Thyroid gland (tissue), 4 donors: ENCODE measurements around the gene PASK. TPM values are rescaled to one million over a fixed set of nuclear protein-coding genes. Genes with fewer than 3 reads are reported as not detected.

Source experiments
- DNase-seq, 2 donors: peaks; one replicate each; pipeline ENCODE4 v3.0.0-alpha.2; 2019
- H3K27ac ChIP-seq, 3 donors: fragments of 200-600 bp; sonication (generic); 1 replicate in 2 of 3; 2 replicates in 1 of 3; pipeline ENCODE4 v1.5.1; 2016 to 2019; ENCODE audit warnings: mild to moderate bottlenecking in 1 of 3, moderate library complexity in 1 of 3
- H3K27me3 ChIP-seq: fragments of 200-600 bp; sonication (generic); one replicate; pipeline ENCODE4 v1.5.1; 2019
- H3K36me3 ChIP-seq, 2 donors: fragments of 200-600 bp; sonication (generic); one replicate each; pipeline ENCODE4 v1.5.1; 2016 to 2019
- H3K4me1 ChIP-seq, 2 donors: fragments of 200-600 bp; sonication (generic); one replicate each; pipeline ENCODE4 v1.5.1; 2017 to 2019
- H3K4me3 ChIP-seq, 3 donors: fragments of 200-600 bp; sonication (generic); replicated peaks in 1 of 3; 1 replicate in 2 of 3; 2 replicates in 1 of 3; pipeline ENCODE4 v1.5.1; 2016; ENCODE audit warnings: mild to moderate bottlenecking in 1 of 3
- H3K9me3 ChIP-seq: fragments of 200-600 bp; sonication (generic); one replicate; pipeline ENCODE4 v1.5.1; 2017
- POLR2A ChIP-seq, 2 donors: fragments of 450-650 bp; IDR thresholded peaks; one replicate each; pipeline ENCODE4 v1.6.1; 2017; ENCODE audit warnings: antibody characterized with exemption in 2 of 2, mild to moderate bottlenecking in 2 of 2, moderate library complexity in 1 of 2
- WGBS, 2 donors: methylation state at CpG; one replicate each; pipeline ENCODE4 v1.1.5; 2017; 5-methylcytosine and 5-hydroxymethylcytosine counted together
- intact Hi-C: fragments of 100-400 bp; cut with DNase I; formaldehyde crosslinking; loops from one replicate; pipeline ENCODE4 v1.15.1; 2023
- total RNA-seq, 4 donors: library from RNA; depleted of rRNA; stranded (reverse); fragments of >200 nt; gene quantifications; one replicate each; pipeline ENCODE4 v1.2.3, GENCODE V29; 2016
- TF ChIP-seq, protein P1 (sequence below), 6 experiments: fragments of 200-600 bp in 3 of 6; fragments of 450-650 bp in 3 of 6; sonication (generic) in 3 of 6; IDR thresholded peaks; one replicate each; pipeline ENCODE4 v1.5.1; 2016 to 2019; ENCODE audit warnings: antibody characterized with exemption in 6 of 6, mild to moderate bottlenecking in 2 of 6, inconsistent platforms in 1 of 6, moderate library complexity in 1 of 6

Gene PASK
- total RNA-seq, 4 donors from 2014 or later, result 7.0 to 29.4 (median 20.8) TPM

DNA sequence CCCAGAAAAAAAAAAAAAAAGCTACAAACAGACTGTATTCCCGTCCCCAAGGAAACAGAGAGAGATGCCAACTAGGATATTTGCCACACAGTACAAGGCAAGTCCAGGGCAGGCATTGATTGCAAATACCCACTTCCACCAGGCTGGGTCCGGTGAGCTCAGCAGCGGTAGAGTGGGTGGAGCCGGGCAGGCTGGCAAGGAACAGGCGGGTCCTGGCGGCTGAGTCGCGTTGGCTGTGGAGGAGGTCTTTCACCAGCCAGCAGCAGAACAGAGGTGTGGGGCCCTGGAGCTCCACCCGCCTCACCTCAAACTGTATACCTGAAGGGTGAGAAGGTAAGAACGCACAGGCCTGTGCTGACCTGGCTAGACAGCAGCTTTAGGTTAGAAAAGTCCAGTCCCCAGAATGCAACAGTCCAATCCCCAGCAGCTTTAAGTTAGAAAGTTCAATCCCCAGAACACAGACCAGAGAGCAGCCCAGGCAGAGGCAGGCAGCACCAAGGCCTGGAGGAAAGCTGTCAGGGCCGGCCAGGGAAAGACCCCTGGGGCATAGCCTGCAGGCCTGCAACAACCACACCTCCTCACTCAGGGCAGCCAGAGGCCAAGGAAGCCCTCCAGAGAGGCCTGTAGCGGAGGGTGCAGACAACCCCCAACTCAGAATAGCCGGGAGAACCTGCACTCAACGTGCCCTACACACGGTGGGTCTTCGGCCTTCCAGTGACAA, 25.3 kb downstream of the PASK start:
- no peak for DNase-seq
- Histone ChIP-seq H3K9me3 (no peaks in the 10 kb centered on the region), H3K4me1 (no peaks in the 10 kb centered on the region), H3K4me3 (no peak overlapping the region), H3K27ac (no peak overlapping the region), H3K36me3 (no peaks in the 10 kb centered on the region), H3K27me3 (no peaks in the 10 kb centered on the region)
- 87 to 89% methylated on average over 15 to 16 of the region's 16 CpGs for WGBS, 2 donors
- intact Hi-C loops, result no loop called here
- no peak for TF ChIP-seq POLR2A (IDR thresholded peaks at IDR 0.05)
- TF ChIP-seq, protein P1, sequence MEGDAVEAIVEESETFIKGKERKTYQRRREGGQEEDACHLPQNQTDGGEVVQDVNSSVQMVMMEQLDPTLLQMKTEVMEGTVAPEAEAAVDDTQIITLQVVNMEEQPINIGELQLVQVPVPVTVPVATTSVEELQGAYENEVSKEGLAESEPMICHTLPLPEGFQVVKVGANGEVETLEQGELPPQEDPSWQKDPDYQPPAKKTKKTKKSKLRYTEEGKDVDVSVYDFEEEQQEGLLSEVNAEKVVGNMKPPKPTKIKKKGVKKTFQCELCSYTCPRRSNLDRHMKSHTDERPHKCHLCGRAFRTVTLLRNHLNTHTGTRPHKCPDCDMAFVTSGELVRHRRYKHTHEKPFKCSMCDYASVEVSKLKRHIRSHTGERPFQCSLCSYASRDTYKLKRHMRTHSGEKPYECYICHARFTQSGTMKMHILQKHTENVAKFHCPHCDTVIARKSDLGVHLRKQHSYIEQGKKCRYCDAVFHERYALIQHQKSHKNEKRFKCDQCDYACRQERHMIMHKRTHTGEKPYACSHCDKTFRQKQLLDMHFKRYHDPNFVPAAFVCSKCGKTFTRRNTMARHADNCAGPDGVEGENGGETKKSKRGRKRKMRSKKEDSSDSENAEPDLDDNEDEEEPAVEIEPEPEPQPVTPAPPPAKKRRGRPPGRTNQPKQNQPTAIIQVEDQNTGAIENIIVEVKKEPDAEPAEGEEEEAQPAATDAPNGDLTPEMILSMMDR (IDR thresholded peaks at IDR 0.05), result no peak

DNA sequence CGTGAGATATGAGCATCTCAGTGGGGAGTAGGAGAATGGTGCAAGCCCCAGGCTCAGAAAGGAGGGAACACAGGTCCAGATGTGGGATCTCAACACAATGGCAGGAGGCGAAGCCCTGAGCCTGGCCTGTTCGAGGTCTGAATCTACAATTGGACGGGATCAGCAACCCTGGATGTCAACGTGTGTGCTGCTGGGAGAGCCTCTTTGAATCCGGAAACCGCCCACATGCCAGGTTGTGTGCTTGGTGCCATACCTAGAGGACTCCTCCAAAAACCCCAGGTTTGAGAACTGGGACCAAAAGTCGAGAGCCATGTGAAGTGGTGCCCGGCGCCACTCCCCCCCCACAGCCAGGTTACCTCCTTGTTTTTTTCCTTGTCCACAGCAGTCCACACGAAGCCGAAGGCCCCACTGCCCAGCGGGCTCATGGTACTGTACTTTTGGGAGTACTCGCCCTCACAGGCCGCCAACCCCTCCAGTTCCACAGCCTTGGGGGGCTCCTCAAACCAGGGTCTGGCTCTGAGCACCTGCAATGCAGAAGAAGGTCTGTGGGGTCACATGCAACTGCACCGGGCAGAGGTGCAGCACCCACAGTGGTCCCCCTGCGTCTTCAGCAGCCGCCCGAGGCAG, 26.8 kb downstream of the PASK start:
- no peak for DNase-seq
- H3K4me1 ChIP-seq, result no peaks in the 10 kb centered on the region
- intact Hi-C loops, result no loop called here
- no peak overlapping the region for H3K4me3 ChIP-seq
- no peaks in the 10 kb centered on the region for H3K36me3 ChIP-seq
- H3K9me3 ChIP-seq, result no peaks in the 10 kb centered on the region
- H3K27me3 ChIP-seq, result no peaks in the 10 kb centered on the region
- TF ChIP-seq, protein P1 (IDR thresholded peaks at IDR 0.05), result no peak
- TF ChIP-seq POLR2A (IDR thresholded peaks at IDR 0.05), result no peak
- WGBS, 2 donors, result 92 to 96% methylated on average over 15 to 19 of the region's 19 CpGs
- no peak overlapping the region for H3K27ac ChIP-seq

DNA sequence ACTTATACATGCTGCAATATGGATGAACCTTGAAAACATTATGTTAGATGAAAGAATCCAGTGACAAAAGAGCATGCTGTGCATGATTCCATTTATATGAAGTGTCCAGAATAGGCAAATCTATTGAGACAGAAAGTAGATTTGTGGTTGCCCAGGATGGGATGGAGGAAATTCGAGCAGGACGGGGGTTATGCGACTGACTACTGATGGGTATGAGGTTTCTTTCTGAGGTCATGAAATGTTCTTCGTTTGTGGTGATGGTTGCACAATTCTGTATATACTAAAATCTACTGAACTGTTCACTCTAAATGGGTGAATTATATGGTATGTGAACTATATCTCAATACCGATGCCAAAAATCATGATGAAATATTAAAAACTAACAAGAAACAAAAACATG, 28.3 kb downstream of the PASK start:
- intact Hi-C loops, result no loop called here
- no peak for TF ChIP-seq POLR2A (IDR thresholded peaks at IDR 0.05)
- TF ChIP-seq, protein P1 (IDR thresholded peaks at IDR 0.05), result no peak
- WGBS, 2 donors, result 94 to 97% methylated on average over 5 of the region's 5 CpGs

DNA sequence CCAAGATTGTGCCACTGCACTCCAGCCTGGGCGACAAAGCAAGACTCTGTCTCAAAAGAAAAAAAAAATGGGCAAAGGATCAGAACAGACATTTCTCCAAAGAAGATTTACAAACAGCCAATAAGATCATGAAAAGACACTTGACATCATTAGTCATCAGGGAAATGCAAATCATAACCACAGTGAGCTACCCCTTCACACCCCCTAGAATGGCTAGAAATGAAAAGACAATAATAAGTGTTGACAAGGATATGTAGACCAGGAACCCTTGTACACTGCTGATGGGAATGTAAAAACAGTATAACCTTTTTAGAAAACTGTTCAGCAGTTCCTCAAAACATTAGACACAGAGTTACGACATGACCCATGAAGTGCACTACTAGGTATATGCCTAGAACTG, 28.8 kb downstream of the PASK start:
- Histone ChIP-seq H3K9me3 (no peaks in the 10 kb centered on the region), H3K4me3 (no peak overlapping the region), H3K27ac (no peak overlapping the region), H3K4me1 (no peaks in the 10 kb centered on the region), H3K36me3 (no peaks in the 10 kb centered on the region), H3K27me3 (no peaks in the 10 kb centered on the region)
- intact Hi-C loops, result no loop called here
- 95 to 100% methylated on average over 2 of the region's 2 CpGs for WGBS, 2 donors
- DNase-seq, result no peak
- TF ChIP-seq POLR2A (IDR thresholded peaks at IDR 0.05), result no peak
- TF ChIP-seq, protein P1 (IDR thresholded peaks at IDR 0.05), result no peak

More for the DNA sequence above, 28.3 kb downstream of the PASK start:
- H3K27ac ChIP-seq, result no peak overlapping the region
- no peaks in the 10 kb centered on the region for H3K27me3 ChIP-seq
- H3K4me1 ChIP-seq, result no peaks in the 10 kb centered on the region
- DNase-seq, result no peak
- H3K4me3 ChIP-seq, result no peak overlapping the region
- no peaks in the 10 kb centered on the region for H3K9me3 ChIP-seq
- H3K36me3 ChIP-seq, result no peaks in the 10 kb centered on the region
